OCI-LY7 (cell line): ENCODE measurements around the gene SLAIN2.

Experiments
- EZH2phosphoT487 ChIP-seq: fragments of 200-600 bp; sonication (generic); IDR thresholded peaks from 2 replicates; pipeline ENCODE4 v1.6.1; 2018; ENCODE audit warnings: low read depth, borderline replicate concordance, mild to moderate bottlenecking, mixed run types, antibody characterized with exemption, low read length, moderate library complexity, mixed read lengths
- TF ChIP-seq, protein P1 (sequence below): fragments of 200-600 bp; sonication (generic); conservative IDR thresholded peaks from 2 replicates; pipeline ENCODE4 v1.5.1; 2014; ENCODE audit warnings: mild to moderate bottlenecking, antibody characterized with exemption, low read length, moderate library complexity, mixed read lengths

DNA sequence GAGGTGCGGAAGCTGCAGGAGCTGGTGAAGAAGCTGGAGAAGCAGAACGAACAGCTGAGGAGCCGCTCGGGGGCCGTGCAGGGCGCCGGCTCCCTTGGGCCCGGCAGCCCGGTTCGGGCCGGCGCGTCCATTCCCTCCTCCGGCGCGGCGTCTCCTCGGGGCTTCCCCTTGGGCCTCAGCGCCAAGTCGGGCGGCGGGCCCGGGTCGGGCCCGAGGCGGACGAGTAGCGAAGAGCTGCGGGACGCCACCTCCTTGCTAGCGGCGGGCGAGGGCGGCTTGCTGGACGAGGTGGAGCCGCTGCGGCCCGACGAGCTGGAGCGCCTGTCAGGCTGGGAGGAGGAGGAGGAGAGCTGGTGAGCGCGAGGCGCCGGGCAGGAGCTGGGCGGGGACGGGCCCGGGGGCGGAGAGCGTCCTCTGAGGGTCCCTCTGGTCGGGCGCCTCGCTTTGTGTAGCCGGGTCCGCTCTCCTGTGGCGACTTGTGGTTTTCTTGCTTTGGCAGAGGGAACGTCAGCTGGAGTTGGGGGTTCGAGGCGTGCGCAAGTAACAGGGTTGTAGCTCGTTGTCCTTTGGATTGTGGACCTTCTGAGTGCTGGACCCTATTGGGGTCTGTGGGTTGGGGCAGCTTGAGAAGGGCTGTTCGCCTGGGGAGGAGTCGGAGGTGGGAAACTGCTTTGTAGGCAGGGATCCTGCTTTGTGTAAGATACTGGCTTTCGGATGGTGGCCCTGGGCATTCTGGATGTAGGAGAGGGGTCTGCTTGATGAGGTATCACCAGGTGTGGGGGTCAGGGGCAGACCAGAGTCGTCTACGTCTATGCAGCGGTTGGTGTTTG lies 662 bp downstream of the SLAIN2 start:
- TF ChIP-seq, protein P1, sequence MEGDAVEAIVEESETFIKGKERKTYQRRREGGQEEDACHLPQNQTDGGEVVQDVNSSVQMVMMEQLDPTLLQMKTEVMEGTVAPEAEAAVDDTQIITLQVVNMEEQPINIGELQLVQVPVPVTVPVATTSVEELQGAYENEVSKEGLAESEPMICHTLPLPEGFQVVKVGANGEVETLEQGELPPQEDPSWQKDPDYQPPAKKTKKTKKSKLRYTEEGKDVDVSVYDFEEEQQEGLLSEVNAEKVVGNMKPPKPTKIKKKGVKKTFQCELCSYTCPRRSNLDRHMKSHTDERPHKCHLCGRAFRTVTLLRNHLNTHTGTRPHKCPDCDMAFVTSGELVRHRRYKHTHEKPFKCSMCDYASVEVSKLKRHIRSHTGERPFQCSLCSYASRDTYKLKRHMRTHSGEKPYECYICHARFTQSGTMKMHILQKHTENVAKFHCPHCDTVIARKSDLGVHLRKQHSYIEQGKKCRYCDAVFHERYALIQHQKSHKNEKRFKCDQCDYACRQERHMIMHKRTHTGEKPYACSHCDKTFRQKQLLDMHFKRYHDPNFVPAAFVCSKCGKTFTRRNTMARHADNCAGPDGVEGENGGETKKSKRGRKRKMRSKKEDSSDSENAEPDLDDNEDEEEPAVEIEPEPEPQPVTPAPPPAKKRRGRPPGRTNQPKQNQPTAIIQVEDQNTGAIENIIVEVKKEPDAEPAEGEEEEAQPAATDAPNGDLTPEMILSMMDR: no peak
- no peak for TF ChIP-seq EZH2phosphoT487
